Astrocyte of the spinal cord (primary cell): Measurements from ENCODE around the gene TTC39C.

Experiments used
- DNase-seq: peaks from one replicate; pipeline ENCODE4 v3.0.0; 2011; ENCODE audit warnings: low read depth, low spot score
- H3K4me3 ChIP-seq: 2 replicates; pipeline ENCODE4 v1.5.1; 2011; ENCODE audit warnings: low read depth, mild to moderate bottlenecking, low read length, moderate library complexity
- CTCF ChIP-seq: IDR thresholded peaks from 2 replicates; pipeline ENCODE4 v1.5.1; 2012; ENCODE audit warnings: low read depth, mild to moderate bottlenecking, low read length, inconsistent platforms
- in situ Hi-C: cut with HindIII; loops from 2 replicates; pipeline ENCODE4 v1.10.0; 2017; ENCODE audit warnings: low sequenced_read_pairs

TTC39C gene

GRCh38 chr18:24108641-24109040 is 94.1 kb downstream of the TTC39C start:
- in situ Hi-C loops = no loop called here
- no peak for TF ChIP-seq CTCF
- H3K4me3 ChIP-seq = no peak overlapping the region
- no peak for DNase-seq

- no peak overlapping the region for H3K4me3 ChIP-seq
- DNase-seq = no peak
- TF ChIP-seq CTCF = peak; percentile 4
- in situ Hi-C loops = no loop called here
These were observed 97.4 kb downstream of the TTC39C start for GRCh38 chr18:24111936-24112335.

- in situ Hi-C loops = no loop called here
- no peak for DNase-seq
- TF ChIP-seq CTCF = no peak
- no peak overlapping the region for H3K4me3 ChIP-seq
These were observed 97.9 kb downstream of the TTC39C start for GRCh38 chr18:24112464-24112863.

GRCh38 chr18:24112874-24113615 is 98.5 kb downstream of the TTC39C start:
- no peak overlapping the region for H3K4me3 ChIP-seq
- no peak for TF ChIP-seq CTCF
- peak; percentile 71 for DNase-seq
- in situ Hi-C loops = no loop called here

GRCh38 chr18:24114924-24115549 is 100.5 kb downstream of the TTC39C start:
- in situ Hi-C loops = no loop called here
- no peak overlapping the region for H3K4me3 ChIP-seq
- no peak for DNase-seq
- no peak for TF ChIP-seq CTCF

- no peak overlapping the region for H3K4me3 ChIP-seq
- no peak for TF ChIP-seq CTCF
- in situ Hi-C loops = no loop called here
- DNase-seq = peak; percentile 12
These were observed 101.1 kb downstream of the TTC39C start for GRCh38 chr18:24115628-24116027.
